ENCODE data around the gene MYOT.
A peak's percentile ranks its signal among the peaks of the same experiment; 100 is the strongest.
"Not testable (repeated sequence)": the region's sequence is repeated elsewhere in the genome, so short reads cannot be mapped to it uniquely, and the experiment has no call there.

MYOT gene

DNA sequence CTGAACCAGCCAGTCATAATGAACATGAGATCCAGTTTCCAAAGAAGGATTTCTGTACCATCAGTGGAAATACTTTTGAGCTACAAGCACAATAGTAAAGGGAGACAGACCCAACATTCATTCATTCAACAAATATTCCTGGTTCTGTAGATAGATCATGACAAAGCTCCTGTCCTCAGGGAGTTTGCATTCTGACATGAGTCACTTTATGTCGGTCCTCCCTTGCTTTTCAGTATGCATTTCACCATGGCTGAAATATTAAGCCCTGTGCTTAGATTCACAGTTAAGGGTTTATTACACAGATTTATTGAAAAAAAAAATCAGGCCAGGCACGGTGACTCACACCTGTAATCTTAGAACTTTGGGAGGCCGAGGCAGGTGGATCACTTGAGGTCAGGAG is 5.4 kb upstream of the MYOT start:
- Histone ChIP-seq H3K9me3 (ENCODE audit: low read length) (no peaks in the 10 kb centered on the region), H3K36me3 (ENCODE audit: insufficient read depth, low read length) (no peaks in the 10 kb centered on the region), H3K4me1 (ENCODE audit: insufficient read depth, low read length) (no peaks in the 10 kb centered on the region), H3K4me3 (ENCODE audit: low read length) (no peak overlapping the region), H3K27me3 (ENCODE audit: insufficient read depth, low read length) (peaks cover 22% of the 10 kb centered on the region), H2AFZ (ENCODE audit: low read depth, low read length) (no peak overlapping the region)

DNA sequence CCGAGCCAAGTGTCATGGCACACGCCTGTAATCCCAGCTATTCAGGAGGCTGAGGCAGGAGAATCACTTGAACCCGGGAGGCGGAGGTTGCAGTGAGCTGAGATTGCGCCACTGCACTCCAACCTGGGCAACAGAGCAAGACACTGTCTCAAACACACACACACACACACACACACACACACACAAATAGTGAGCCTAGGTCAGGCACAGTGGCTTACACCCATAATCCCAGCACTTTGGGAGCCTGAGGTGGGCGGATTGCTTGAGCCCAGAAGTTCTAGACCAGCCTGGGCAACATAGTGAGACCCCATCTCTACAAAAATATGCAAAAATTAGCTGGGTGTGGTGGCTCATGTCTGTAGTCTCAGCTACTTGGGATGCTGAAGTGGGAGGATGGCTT is 4.0 kb upstream of the MYOT start:
- peaks cover 26% of the 10 kb centered on the region for H3K27me3 ChIP-seq (ENCODE audit: insufficient read depth, low read length)
- not testable (repeated sequence) for H2AFZ ChIP-seq (ENCODE audit: low read depth, low read length); H3K9me3 ChIP-seq (ENCODE audit: low read length)

DNA sequence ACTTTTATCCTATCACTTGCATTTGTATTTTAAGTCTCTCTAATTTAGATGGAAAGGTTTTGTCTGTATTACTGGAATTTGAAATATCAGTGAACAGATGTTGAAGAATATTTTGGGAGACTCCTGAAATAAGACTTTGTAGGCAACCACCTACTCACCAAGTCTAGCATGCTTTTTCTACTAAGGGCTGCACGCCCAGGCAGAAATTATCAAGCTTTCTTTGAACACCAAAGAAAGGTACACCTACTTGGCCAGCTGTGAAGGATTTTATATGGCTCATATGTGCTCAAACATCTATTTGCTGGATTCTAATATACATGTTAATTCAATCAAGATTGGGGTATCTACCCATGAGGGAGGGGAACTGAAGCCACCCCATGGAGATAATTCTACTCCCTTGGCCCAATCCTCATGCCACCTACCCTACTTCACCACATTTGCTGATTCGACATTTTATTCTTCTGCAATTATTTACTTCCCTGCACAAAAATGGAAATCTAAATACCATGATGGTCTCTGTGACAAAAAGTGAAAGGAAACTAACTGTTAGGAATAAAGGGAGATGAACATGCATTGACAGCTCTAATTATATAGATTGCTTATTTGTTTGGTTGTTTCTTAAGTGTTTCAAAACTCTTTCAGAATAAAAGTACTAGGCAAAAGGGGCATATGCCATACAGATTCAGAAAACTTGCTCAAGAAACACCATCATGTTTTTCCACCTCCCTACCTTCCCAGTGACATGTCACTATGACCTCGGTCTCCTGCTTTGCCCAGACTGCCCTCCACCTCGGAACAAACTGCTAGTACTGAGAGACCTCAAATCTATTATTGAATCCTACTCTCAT is 895 bp upstream of the MYOT start:
- Histone ChIP-seq H3K4me1 (ENCODE audit: insufficient read depth, low read length) (no peaks in the 10 kb centered on the region), H3K9me3 (ENCODE audit: low read length) (no peaks in the 10 kb centered on the region), H3K36me3 (ENCODE audit: insufficient read depth, low read length) (no peaks in the 10 kb centered on the region), H3K4me3 (ENCODE audit: low read length) (no peak overlapping the region), H3K27me3 (ENCODE audit: insufficient read depth, low read length) (peaks cover 25% of the 10 kb centered on the region), H2AFZ (ENCODE audit: low read depth, low read length) (no peak overlapping the region)

More for the DNA sequence above, 4.0 kb upstream of the MYOT start:
- H3K4me3 ChIP-seq (ENCODE audit: low read length); H3K4me1 ChIP-seq (ENCODE audit: insufficient read depth, low read length); H3K36me3 ChIP-seq (ENCODE audit: insufficient read depth, low read length): not testable (repeated sequence)

DNA sequence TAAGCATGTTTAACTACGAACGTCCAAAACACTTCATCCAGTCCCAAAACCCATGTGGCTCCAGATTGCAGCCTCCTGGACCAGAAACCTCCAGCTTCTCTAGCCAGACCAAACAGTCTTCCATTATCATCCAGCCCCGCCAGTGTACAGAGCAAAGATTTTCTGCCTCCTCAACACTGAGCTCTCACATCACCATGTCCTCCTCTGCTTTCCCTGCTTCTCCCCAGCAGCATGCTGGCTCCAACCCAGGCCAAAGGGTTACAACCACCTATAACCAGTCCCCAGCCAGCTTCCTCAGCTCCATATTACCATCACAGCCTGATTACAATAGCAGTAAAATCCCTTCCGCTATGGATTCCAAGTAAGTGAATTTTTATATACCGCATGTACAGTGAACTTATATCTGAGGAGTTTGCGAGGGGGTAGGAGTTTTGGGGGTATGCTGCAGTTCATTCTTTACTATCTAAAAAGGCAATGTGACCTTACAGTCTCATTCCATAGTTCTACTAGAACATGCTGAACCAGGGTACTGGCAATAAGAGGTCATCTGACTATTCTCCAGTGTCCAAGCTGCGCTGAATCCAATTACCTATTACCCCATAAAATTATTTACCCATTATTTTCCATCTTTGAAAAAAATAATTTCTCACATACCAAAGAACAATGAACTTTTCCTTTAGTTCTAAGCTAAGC is 3.1 kb downstream of the MYOT start:
- no peak overlapping the region for H2AFZ ChIP-seq (ENCODE audit: low read depth, low read length)
- no peaks in the 10 kb centered on the region for H3K4me1 ChIP-seq (ENCODE audit: insufficient read depth, low read length)
- H3K27me3 ChIP-seq (ENCODE audit: insufficient read depth, low read length): peaks cover 23% of the 10 kb centered on the region
- no peak overlapping the region for H3K4me3 ChIP-seq (ENCODE audit: low read length)
- no peaks in the 10 kb centered on the region for H3K36me3 ChIP-seq (ENCODE audit: insufficient read depth, low read length)
- no peaks in the 10 kb centered on the region for H3K9me3 ChIP-seq (ENCODE audit: low read length)

DNA sequence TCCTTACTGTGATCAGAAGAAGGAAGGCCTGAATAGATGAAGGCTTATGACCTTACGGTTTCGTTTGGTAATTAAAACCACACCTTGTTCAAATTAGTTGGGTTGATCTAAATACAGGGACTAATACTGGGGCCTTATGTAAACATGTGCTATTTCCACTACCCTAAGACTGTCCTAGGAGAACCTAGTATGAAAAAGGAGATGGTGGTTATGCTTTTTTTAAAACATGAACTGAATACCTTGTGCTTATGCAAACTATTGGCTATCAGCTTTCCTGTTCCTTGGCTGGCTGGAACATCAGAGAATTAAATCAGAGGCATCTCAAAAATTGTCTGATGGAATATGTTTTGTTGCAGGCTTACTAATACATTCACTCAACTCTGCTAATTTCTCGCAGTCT is 3.9 kb downstream of the MYOT start:
- Histone ChIP-seq H3K4me3 (ENCODE audit: low read length) (no peak overlapping the region), H2AFZ (ENCODE audit: low read depth, low read length) (no peak overlapping the region), H3K36me3 (ENCODE audit: insufficient read depth, low read length) (no peaks in the 10 kb centered on the region), H3K9me3 (ENCODE audit: low read length) (no peaks in the 10 kb centered on the region), H3K4me1 (ENCODE audit: insufficient read depth, low read length) (no peaks in the 10 kb centered on the region), H3K27me3 (ENCODE audit: insufficient read depth, low read length) (peaks cover 18% of the 10 kb centered on the region)

DNA sequence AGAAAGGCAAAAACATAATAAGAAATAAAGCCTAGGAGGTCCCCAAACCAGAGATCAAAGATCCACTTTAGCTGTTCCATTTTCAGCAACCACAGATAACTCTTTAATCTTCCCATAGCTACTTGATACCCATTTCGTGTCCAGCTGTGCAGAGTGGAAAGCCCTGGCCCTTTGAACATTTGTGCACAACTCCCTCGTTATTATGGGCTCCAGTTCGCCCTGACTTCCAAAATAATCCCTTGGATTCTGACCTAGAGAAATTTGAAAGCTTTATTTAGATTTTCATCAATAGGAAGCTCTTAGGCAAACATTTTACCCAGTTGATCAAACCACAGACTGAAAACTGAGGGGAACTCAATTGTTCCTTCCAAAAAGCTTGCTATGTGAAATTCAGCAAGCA is 4.8 kb downstream of the MYOT start:
- no peaks in the 10 kb centered on the region for H3K9me3 ChIP-seq (ENCODE audit: low read length)

DNA sequence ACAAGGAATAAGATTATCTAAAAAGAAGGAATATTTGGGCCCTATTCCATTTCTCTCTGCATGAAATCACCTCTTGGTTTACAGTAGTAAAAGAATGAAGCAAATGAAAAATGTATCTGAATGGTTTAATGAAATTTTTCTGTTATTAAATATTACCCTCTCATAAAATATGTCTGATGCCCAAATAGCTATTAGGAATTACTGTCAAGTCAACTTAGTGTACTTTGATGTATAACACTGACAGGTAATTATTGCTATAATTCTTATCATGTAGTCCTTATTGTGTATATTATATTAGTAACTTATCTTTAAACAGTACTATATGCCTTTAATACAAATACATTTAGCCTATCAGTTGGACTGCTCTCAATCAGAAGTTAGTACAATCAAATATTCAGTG is 8.4 kb downstream of the MYOT start:
- no peak overlapping the region for H3K4me3 ChIP-seq (ENCODE audit: low read length)
- no peaks in the 10 kb centered on the region for H3K36me3 ChIP-seq (ENCODE audit: insufficient read depth, low read length)
- H3K27me3 ChIP-seq (ENCODE audit: insufficient read depth, low read length): peaks cover 6% of the 10 kb centered on the region
- H2AFZ ChIP-seq (ENCODE audit: low read depth, low read length): no peak overlapping the region
- no peaks in the 10 kb centered on the region for H3K9me3 ChIP-seq (ENCODE audit: low read length)
- H3K4me1 ChIP-seq (ENCODE audit: insufficient read depth, low read length): no peaks in the 10 kb centered on the region

More for the DNA sequence above, 4.8 kb downstream of the MYOT start:
- no peak overlapping the region for H3K4me3 ChIP-seq (ENCODE audit: low read length)
- H2AFZ ChIP-seq (ENCODE audit: low read depth, low read length): no peak overlapping the region
- peaks cover 10% of the 10 kb centered on the region for H3K27me3 ChIP-seq (ENCODE audit: insufficient read depth, low read length)
- no peaks in the 10 kb centered on the region for H3K4me1 ChIP-seq (ENCODE audit: insufficient read depth, low read length)
- no peaks in the 10 kb centered on the region for H3K36me3 ChIP-seq (ENCODE audit: insufficient read depth, low read length)

DNA sequence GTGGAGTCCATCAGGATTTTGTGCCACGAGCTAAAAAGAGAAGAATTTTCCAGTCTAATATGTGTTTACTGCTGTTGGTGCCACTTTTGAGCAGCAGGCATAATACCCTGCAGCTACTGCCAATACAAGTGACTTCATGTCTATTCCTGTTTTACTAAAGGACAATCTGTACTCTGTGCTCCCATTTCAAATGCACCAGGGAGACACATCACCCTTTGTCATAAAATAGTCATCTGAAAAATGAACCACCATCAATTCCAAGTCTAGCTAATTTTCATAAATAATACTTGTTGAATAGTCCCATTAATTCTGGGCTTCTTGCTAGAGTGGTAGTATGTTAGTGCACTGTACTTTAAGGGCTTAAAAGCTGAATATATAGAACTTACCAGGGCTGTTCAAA is 12.7 kb downstream of the MYOT start:
- Histone ChIP-seq H3K36me3 (ENCODE audit: insufficient read depth, low read length) (no peaks in the 10 kb centered on the region), H2AFZ (ENCODE audit: low read depth, low read length) (no peak overlapping the region), H3K4me3 (ENCODE audit: low read length) (no peak overlapping the region), H3K27me3 (ENCODE audit: insufficient read depth, low read length) (peaks cover 4% of the 10 kb centered on the region), H3K4me1 (ENCODE audit: insufficient read depth, low read length) (no peaks in the 10 kb centered on the region), H3K9me3 (ENCODE audit: low read length) (no peaks in the 10 kb centered on the region)

DNA sequence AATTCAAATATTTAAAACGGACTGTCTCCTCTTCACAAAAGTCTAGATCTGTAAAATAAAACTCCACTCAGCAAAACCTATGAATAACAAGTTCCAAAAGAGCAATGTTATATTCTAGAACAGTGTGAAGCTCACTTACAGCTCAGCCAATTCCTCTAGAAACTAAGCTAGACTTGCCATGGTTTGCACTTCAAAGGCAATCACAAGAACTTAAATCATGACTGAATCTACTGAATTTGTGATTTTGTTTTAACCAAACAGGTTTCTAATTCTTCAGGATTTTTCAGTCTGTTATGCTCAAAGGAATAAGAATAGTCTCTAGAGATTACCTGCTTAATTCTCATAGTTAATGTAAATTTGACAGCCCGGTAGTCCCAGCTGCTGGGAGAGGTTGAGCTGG is 20.2 kb downstream of the MYOT start:
- no peak overlapping the region for H3K4me3 ChIP-seq (ENCODE audit: low read length)
- H3K27me3 ChIP-seq (ENCODE audit: insufficient read depth, low read length): peaks cover 2% of the 10 kb centered on the region
- no peak overlapping the region for H2AFZ ChIP-seq (ENCODE audit: low read depth, low read length)
- H3K36me3 ChIP-seq (ENCODE audit: insufficient read depth, low read length): no peaks in the 10 kb centered on the region
- H3K4me1 ChIP-seq (ENCODE audit: insufficient read depth, low read length): peaks cover 10% of the 10 kb centered on the region
- no peaks in the 10 kb centered on the region for H3K9me3 ChIP-seq (ENCODE audit: low read length)

DNA sequence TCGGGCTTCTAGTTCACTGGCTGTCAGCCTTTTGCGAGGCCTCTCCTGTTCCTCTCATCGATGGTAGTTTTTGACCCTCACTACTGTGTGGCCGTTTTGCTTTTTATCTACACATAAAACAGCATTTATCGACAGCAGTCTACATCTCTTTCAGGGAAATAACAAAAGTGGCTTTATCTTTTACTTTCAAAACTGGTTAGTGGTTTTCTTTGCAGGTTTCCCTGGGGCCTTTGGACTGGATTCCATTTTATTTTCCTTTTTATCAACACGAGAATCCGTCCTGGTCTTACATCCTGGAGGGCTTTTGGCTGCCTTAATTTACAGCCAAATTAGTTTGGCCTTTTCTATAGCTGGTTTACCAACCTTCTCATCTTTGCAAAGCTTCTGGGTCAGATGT is 20.8 kb downstream of the MYOT start:
- H3K4me3 ChIP-seq (ENCODE audit: low read length): peak overlapping the region; percentile 22
- H3K9me3 ChIP-seq (ENCODE audit: low read length): no peaks in the 10 kb centered on the region
- peaks cover 10% of the 10 kb centered on the region for H3K4me1 ChIP-seq (ENCODE audit: insufficient read depth, low read length)
- no peaks in the 10 kb centered on the region for H3K36me3 ChIP-seq (ENCODE audit: insufficient read depth, low read length)
- H2AFZ ChIP-seq (ENCODE audit: low read depth, low read length): peak overlapping the region; percentile 58
- H3K27me3 ChIP-seq (ENCODE audit: insufficient read depth, low read length): no peaks in the 10 kb centered on the region

DNA sequence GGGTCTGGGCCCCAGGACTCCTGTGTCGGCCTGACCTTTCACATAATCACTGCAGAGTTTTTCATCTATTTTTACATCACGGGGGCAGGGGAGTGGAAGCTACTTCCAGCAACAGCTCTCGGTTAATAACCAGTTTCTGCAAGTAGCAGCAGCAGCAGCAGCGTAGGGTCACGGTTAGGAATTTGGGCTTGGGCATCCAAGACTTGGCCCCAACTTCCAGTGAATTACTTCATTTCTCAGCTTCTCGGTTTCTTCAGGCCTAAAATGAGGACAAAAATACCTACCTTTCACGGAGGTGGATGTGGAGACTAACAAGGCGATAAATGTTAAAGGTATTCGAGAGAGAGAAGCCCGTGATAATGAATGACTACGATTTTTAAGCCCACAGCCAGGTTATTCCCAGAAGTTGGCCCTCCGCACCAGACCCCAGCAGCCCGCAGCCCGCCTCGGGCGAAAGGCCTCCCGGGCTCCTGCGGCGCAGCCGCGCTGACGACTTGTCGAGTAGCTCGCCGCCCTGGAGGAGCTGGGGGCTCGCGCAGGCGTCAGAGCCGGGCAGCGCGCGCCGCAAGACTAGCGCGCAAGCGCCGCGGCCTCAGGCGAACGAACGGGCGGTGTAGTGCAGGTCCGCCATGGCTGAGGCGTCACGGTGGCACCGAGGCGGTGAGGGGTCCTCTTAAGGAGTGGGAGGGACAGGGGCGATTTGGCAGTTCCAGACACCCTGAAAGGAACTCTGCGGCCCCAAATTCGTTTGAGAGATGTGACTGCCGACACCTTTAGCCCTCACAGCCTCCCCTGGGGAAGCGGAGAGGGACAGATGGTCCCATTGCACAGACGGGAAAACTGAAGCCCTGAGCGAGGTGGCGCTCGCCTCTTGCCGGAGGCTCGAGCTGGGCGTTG is 21.5 kb downstream of the MYOT start, which contains the start of gene PKD2L2:
TSS of gene PKD2L2 (plus strand) at position 595 of the 897 bp plus-strand sequence. CDS start at position 630, 35 bp downstream.
- peak within 1 kb of the TSS; percentile 22 for H3K4me3 ChIP-seq (ENCODE audit: low read length)

DNA sequence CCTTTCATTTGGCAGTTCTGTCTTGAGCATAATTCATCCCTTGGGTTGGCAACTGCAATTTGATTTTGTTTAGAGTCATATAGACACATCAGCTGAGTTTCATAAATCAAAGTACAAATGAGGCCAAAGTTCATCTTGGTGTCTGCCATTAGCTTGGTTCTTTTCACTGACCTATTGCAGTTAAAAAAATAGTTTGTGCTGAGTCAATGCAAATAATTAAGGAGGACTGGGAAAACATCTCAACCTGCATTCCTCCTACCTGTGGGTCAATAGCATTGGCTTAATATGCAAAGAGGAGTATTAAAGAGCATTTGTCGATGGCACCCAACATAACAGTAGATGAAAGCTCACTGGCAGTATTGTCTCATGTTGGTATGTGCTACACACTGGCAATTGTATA is 23.2 kb downstream of the MYOT start:
- no peaks in the 10 kb centered on the region for H3K27me3 ChIP-seq (ENCODE audit: insufficient read depth, low read length)
- H3K36me3 ChIP-seq (ENCODE audit: insufficient read depth, low read length): no peaks in the 10 kb centered on the region
- peaks cover 10% of the 10 kb centered on the region for H3K4me1 ChIP-seq (ENCODE audit: insufficient read depth, low read length)
- H2AFZ ChIP-seq (ENCODE audit: low read depth, low read length): no peak overlapping the region
- no peaks in the 10 kb centered on the region for H3K9me3 ChIP-seq (ENCODE audit: low read length)
- H3K4me3 ChIP-seq (ENCODE audit: low read length): no peak overlapping the region

More for the DNA sequence above, 21.5 kb downstream of the MYOT start, which contains the start of gene PKD2L2:
- H3K9me3 ChIP-seq (ENCODE audit: low read length): no peaks in the 10 kb centered on the region
- H3K4me1 ChIP-seq (ENCODE audit: insufficient read depth, low read length): peaks cover 10% of the 10 kb centered on the region
- H3K36me3 ChIP-seq (ENCODE audit: insufficient read depth, low read length): no peaks in the 10 kb centered on the region
- peak within 1 kb of the TSS; percentile 58 for H2AFZ ChIP-seq (ENCODE audit: low read depth, low read length)
- H3K27me3 ChIP-seq (ENCODE audit: insufficient read depth, low read length): no peaks in the 10 kb centered on the region

DNA sequence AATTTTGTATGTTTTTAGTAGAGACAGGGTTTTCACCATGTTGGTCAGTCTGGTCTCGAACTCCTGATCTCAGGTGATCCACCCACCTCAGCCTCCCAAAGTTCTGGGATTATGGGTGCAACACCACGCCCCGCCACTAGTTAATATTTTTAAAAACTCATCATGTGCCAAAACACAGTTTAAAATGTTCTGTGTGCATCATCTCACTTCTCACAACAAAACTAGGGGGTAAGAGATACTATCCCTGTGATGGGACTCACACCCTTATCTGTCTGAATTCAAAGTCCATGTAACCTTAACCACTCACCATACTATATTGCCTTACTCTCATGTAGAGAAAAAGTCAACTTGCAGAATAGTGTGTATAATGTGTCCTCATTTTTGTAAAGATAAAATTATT is 24.2 kb downstream of the MYOT start:
- H3K27me3 ChIP-seq (ENCODE audit: insufficient read depth, low read length): no peaks in the 10 kb centered on the region
- no peak overlapping the region for H2AFZ ChIP-seq (ENCODE audit: low read depth, low read length)
- peaks cover 10% of the 10 kb centered on the region for H3K4me1 ChIP-seq (ENCODE audit: insufficient read depth, low read length)
- H3K36me3 ChIP-seq (ENCODE audit: insufficient read depth, low read length): no peaks in the 10 kb centered on the region
- H3K9me3 ChIP-seq (ENCODE audit: low read length): no peaks in the 10 kb centered on the region
- H3K4me3 ChIP-seq (ENCODE audit: low read length): no peak overlapping the region

All from neuron (in vitro differentiated cells).